ENCODE data around the gene ZCCHC24. TPM values are rescaled to one million over a fixed set of nuclear protein-coding genes. Genes with fewer than 3 reads are reported as not detected.

ZCCHC24 gene
- total RNA-seq, 2 donors from 2014 or later, result 45.6 to 85.9 TPM

GRCh38 chr10:79403441-79404230 lies 41.8 kb downstream of the ZCCHC24 start:
- H3K9me3 ChIP-seq, result no peaks in the 10 kb centered on the region
- no peak for DNase-seq (ENCODE audit: low spot score)
- H3K27ac ChIP-seq, result peak overlapping the region; percentile 79 to 94
- no peak for TF ChIP-seq CTCF (IDR thresholded peaks at IDR 0.05)
- H3K36me3 ChIP-seq, result no peaks in the 10 kb centered on the region
- no peak overlapping the region for H3K4me3 ChIP-seq
- H3K27me3 ChIP-seq, result no peaks in the 10 kb centered on the region
- H3K4me1 ChIP-seq, result no peaks in the 10 kb centered on the region

GRCh38 chr10:79402951-79403350 lies 42.5 kb downstream of the ZCCHC24 start:
- Histone ChIP-seq H3K4me3 (no peak overlapping the region), H3K4me1 (no peaks in the 10 kb centered on the region), H3K36me3 (no peaks in the 10 kb centered on the region), H3K9me3 (no peaks in the 10 kb centered on the region), H3K27ac (peak overlapping the region; percentile 79 to 94), H3K27me3 (no peaks in the 10 kb centered on the region)
- DNase-seq (ENCODE audit: low spot score), result no peak
- no peak for TF ChIP-seq CTCF (IDR thresholded peaks at IDR 0.05)

GRCh38 chr10:79402625-79402946 lies 42.8 kb downstream of the ZCCHC24 start:
- Histone ChIP-seq H3K9me3 (no peaks in the 10 kb centered on the region), H3K27me3 (no peaks in the 10 kb centered on the region), H3K4me3 (no peak overlapping the region), H3K27ac (peak overlapping the region; percentile 79 to 94), H3K36me3 (no peaks in the 10 kb centered on the region), H3K4me1 (no peaks in the 10 kb centered on the region)
- DNase-seq (ENCODE audit: low spot score), result no peak
- TF ChIP-seq CTCF (IDR thresholded peaks at IDR 0.05), result no peak

- no peak for TF ChIP-seq CTCF (IDR thresholded peaks at IDR 0.05)
- no peak for DNase-seq (ENCODE audit: low spot score)
- peak overlapping the region; percentile 79 to 94 for H3K27ac ChIP-seq
- no peaks in the 10 kb centered on the region for H3K27me3 ChIP-seq
- H3K36me3 ChIP-seq, result no peaks in the 10 kb centered on the region
- H3K9me3 ChIP-seq, result no peaks in the 10 kb centered on the region
- H3K4me3 ChIP-seq, result no peak overlapping the region
- no peaks in the 10 kb centered on the region for H3K4me1 ChIP-seq
Measured at GRCh38 chr10:79401015-79401921, 44.2 kb downstream of the ZCCHC24 start.

GRCh38 chr10:79400146-79401004 lies 45.0 kb downstream of the ZCCHC24 start:
- no peaks in the 10 kb centered on the region for H3K4me1 ChIP-seq
- TF ChIP-seq CTCF (IDR thresholded peaks at IDR 0.05), result peak in 1 of 2 donors; percentile 74

More at GRCh38 chr10:79400146-79401004, 45.0 kb downstream of the ZCCHC24 start:
- H3K27ac ChIP-seq, result peak overlapping the region; percentile 86 to 94
- H3K4me3 ChIP-seq, result no peak overlapping the region
- no peak for DNase-seq (ENCODE audit: low spot score)
- no peaks in the 10 kb centered on the region for H3K9me3 ChIP-seq
- H3K36me3 ChIP-seq, result no peaks in the 10 kb centered on the region
- H3K27me3 ChIP-seq, result no peaks in the 10 kb centered on the region

Measured in right atrium auricular region (tissue), 2 donors.